ENCODE measurements around the gene ABHD12.

Gene ABHD12

GRCh38 chr20:25304025-25304549 lies 86.5 kb downstream of the ABHD12 start:
- no peak for DNase-seq

DNA sequence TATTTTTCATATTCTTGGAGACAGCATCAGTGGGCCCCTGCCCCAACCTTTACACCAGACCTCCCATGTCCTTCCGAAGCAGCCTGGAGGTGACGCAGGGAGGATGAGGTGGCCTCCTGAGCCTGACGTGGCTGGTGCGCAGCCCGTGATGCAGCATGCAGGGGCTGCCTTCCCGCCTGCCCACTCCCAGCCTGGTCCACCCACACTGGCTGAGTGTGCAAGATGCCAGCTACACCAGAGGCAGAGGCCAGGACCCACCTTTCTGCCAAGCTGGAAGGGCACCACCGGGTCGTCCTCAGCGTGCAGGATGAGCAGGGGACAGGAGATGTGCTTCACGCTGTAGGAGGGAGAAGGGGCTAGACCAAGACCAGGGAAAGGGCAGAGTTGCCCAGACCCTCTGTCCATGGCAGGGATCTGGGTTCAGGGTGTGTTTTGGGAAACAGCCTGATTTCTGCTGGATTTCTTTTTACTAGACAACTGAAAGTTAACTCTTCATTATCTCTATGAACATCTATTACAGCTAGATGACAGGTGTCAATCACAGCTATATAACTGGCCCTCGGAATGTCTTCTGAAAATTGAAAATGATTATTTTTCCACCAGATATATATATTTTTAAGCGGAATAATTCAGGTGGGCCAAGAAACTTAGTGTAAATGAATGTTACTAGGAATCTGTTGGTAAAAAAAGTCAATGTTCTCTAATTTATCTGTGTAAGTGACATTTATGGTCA lies 87.2 kb downstream of the ABHD12 start:
- DNase-seq = no peak

GRCh38 chr20:25302596-25302995 lies 88.0 kb downstream of the ABHD12 start:
- DNase-seq = no peak

DNA sequence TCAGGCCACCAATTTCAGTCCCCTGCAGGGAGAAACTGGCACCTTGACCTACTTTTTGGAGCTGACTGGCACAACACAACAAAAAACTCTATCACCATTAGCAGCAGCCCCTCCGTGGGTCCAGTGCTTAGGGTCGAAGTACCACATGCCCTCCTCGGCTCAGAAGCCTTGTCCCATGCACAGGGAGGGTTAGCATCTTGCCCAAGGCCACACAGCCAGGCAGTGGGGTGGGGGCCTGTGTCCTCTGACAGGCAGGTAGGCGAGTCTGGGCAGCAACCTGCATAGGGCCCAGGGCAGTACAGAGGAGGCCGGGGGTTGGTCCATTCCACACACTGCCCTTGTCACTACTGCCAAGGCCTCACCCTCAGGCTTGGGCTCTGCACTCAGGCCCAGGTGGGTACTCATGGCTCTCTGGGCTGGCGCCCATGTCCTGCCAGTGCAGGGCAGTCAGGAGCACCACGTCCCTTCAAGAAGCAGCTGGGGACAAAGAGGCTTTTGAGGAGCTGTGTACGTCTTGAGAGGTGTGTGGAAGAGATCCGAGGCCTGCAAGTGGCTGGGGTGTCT lies 89.2 kb downstream of the ABHD12 start:
- no peak for DNase-seq

DNA sequence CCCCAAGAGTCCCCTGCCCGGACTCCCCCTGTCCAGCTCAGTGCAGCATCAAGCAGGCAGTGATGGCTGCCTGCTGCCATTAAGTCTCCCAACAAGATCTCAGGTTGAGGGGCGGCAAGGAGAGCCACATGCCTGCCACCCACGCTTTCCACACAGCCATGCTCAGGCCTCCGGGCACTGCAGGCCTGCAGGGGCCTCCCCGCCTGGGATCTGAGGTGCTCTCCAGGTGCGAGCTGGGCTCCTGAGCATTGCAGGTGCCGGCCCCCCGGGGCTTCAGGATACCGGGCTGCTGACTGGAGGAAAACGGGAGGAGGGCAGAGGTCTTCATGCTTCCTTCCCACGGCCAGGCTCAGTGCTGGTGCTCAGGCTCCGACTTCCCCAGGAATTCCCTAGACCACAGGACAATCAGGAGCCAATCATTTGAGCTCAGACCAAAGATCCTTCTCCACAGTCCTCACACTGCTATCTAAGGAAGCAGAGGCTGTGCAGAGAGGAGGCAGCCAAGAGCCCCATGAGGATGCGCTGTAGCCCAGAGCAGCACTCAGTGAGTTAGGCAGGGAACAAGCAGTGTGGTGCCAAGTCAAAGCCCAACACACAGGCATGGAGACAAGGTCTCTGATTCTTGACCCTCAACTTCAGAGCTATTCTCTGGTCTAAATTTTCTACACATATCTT lies 90.0 kb downstream of the ABHD12 start:
- DNase-seq = no peak

DNA sequence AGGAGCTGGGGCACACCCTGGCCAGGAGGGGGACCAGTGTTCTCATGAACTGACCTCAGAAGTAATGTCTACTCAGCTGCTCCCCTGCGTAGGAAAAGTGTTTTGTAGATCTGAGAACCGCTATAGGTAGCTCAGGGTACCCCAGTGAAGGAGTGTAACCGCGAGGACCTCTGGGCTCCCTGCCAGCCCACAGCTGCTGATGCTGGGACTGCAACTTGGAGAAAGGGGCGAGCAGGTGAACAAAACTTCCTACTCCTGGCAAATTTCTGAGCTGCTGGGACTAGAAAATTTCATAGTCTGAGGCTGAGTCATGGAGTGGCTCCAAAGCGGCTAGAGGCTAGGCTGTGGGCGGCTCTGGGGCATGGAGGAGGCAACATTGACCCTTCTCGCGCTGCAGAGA lies 90.8 kb downstream of the ABHD12 start:
- DNase-seq = no peak

- DNase-seq = no peak
These were observed 93.3 kb downstream of the ABHD12 start for GRCh38 chr20:25297141-25297905.

GRCh38 chr20:25296094-25297093 lies 94.2 kb downstream of the ABHD12 start:
- DNase-seq = no peak

- no peak for DNase-seq
These were observed 95.1 kb downstream of the ABHD12 start for GRCh38 chr20:25295386-25296093.

GRCh38 chr20:25294459-25295385 lies 95.9 kb downstream of the ABHD12 start:
- peak; percentile 33 for DNase-seq

GRCh38 chr20:25293910-25294458 lies 96.7 kb downstream of the ABHD12 start:
- no peak for DNase-seq

GRCh38 chr20:25293507-25293906 lies 97.1 kb downstream of the ABHD12 start:
- no peak for DNase-seq

- no peak for DNase-seq
These were observed 98.3 kb downstream of the ABHD12 start for GRCh38 chr20:25292176-25292891.

DNA sequence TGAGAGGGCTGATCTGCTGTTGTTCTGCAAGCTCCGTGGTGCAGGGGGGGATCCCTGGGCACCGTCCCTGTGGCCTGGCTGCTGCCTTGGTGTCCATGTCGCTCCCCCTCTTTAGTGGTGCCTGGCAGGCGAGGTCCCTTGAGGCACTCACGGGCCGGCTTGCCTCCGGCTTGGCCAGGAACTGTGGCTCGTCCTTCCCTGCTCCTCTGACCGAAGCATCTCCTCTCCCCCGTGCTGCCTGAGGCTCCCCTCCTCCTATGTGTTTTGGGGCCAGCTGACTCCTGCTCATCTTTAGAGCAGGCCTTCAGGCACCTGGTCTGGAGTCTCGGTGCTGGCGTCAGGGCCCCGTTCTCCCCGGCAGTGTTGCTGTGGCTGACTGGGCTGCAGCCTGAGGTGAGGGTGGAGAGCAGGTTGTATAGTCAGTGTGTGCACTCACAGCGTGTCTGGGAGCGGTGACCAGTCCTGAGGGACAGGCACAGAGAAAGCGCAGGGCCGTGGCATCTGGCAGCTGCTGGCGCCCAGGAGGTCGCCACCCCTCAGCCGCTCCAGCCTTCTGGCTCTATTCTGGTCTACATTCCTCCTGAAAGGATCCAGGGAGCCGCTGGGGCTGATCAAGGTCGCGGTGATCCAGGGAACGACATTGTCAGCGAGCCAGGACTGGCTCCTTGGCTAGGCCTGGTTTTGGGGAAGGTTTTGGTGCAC lies 99.1 kb downstream of the ABHD12 start:
- no peak for DNase-seq

DNA sequence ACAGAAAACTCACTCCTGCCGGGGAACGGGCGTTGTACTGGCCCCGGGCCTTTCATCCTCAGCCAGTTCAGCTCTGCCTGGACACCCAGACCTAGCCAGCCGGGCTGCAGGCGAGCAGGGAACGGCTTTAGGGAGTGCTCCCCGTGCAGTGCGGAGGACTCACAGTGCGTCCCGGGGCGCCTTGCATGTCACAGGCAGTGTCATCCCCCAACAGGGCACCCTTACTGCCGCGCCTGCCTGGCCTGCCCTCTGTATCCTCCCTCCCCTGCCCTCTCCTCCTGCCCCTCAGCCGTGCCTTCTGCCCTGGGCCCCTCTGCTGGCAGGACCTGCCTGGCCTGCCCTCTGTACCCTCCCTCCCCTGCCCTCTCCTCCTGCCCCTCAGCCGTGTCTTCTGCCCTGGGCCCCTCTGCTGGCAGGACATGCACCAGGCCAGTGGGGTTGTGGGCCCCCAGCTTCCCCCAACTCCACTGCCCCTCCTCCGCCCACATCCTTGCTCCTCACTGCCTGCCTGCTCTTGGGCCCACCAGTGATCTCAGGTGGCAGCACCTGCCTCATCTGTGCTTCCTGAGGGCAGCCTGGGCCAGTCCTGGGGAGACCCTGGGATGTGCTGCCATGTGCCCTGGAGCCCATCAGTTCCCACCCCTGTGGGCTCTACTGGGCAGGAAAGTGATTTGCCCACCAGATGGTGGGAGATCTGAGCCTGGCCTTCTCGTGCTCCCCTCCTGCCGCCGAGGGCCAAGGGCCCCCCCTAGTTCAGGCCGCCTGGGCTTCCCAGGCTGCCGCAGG lies 99.8 kb downstream of the ABHD12 start:
- no peak for DNase-seq

- no peak for DNase-seq
These were observed 100.6 kb downstream of the ABHD12 start for GRCh38 chr20:25289886-25290597.

Data from stimulated activated naive CD4-positive, alpha-beta T cell treated with Interleukin-2 at 50 U/mL for 16 hours (primary cell).